ENCODE data around the gene KCNMA1. TPM values are rescaled to one million over a fixed set of nuclear protein-coding genes. Genes with fewer than 3 reads are reported as not detected.
A peak's percentile ranks its signal among the peaks of the same experiment; 100 is the strongest.

The KCNMA1 gene
- total and polyA plus RNA-seq, 9 of the 15 experiments (the other 6 are each of a cell fraction or from before 2014, with no cell fraction given), result 0.01 to 0.95 (median 0.15) TPM; not detected in 4

- no peak for TF ChIP-seq CHD7 (IDR thresholded peaks at IDR 0.05; ENCODE audit: low read depth, low read length)
- no peak for TF ChIP-seq MAZ (CRISPR knock-in tag; conservative IDR thresholded peaks at IDR 0.05 in 1 of 2, IDR thresholded peaks at IDR 0.05 in 1 of 2)
- TF ChIP-seq REST (IDR thresholded peaks at IDR 0.05; ENCODE audit: borderline replicate concordance), result peak; percentile 42
- no peak for TF ChIP-seq REST (CRISPR knock-in tag; IDR thresholded peaks at IDR 0.05; ENCODE audit: low read depth)
These were observed 6.3 kb upstream of the KCNMA1 start (continued) for GRCh38 chr10:77643795-77644468.
